HK-2 (cell line): ENCODE data around the gene PLK5.
A peak's percentile ranks its signal among the peaks of the same experiment; 100 is the strongest.
"Not testable (repeated sequence)": the region's sequence is repeated elsewhere in the genome, so short reads cannot be mapped to it uniquely, and the experiment has no call there.

Experiments used
- DNase-seq: peaks from one replicate; pipeline ENCODE4 v3.0.0-alpha.2; 2018; ENCODE audit not compliant: unreplicated experiment

The PLK5 gene

GRCh38 chr19:1507763-1508506, 15.9 kb upstream of the PLK5 start:
- DNase-seq, result peak; percentile 95

GRCh38 chr19:1508507-1508856, 15.4 kb upstream of the PLK5 start:
- no peak for DNase-seq

GRCh38 chr19:1509602-1510441, 14.1 kb upstream of the PLK5 start:
- DNase-seq, result no peak

- no peak for DNase-seq
Observed at GRCh38 chr19:1510442-1510806, 13.5 kb upstream of the PLK5 start.

GRCh38 chr19:1510807-1511206, 13.1 kb upstream of the PLK5 start:
- DNase-seq, result no peak

GRCh38 chr19:1511318-1512317, 12.3 kb upstream of the PLK5 start:
- DNase-seq, result no peak

- DNase-seq, result peak; percentile 75
Observed at GRCh38 chr19:1512671-1513498, 11.0 kb upstream of the PLK5 start, which contains the start of gene ADAMTSL5. Gene ADAMTSL5 (minus strand): TSS chr19:1513019. CDS start chr19:1510943, 2,076 bp downstream.

- peak; percentile 67 for DNase-seq
Observed at GRCh38 chr19:1513499-1514294, 10.2 kb upstream of the PLK5 start.

- DNase-seq, result no peak
Observed at GRCh38 chr19:1514295-1514661, 9.6 kb upstream of the PLK5 start.

- no peak for DNase-seq
Observed at GRCh38 chr19:1514986-1515721, 8.7 kb upstream of the PLK5 start.

- no peak for DNase-seq
Observed at GRCh38 chr19:1516395-1516753, 7.5 kb upstream of the PLK5 start.

GRCh38 chr19:1518471-1518870, 5.4 kb upstream of the PLK5 start:
- no peak for DNase-seq

GRCh38 chr19:1519802-1520201, 4.1 kb upstream of the PLK5 start:
- not testable (repeated sequence) for DNase-seq

- peak; percentile 44 for DNase-seq
Observed at GRCh38 chr19:1520203-1520780, 3.6 kb upstream of the PLK5 start.

GRCh38 chr19:1521636-1522035, 2.2 kb upstream of the PLK5 start:
- no peak for DNase-seq

GRCh38 chr19:1522061-1522460, 1.8 kb upstream of the PLK5 start:
- no peak for DNase-seq

GRCh38 chr19:1522838-1523237, 1.0 kb upstream of the PLK5 start:
- no peak for DNase-seq

- no peak for DNase-seq
Observed at GRCh38 chr19:1524287-1524971, 552 bp downstream of the PLK5 start.

GRCh38 chr19:1524972-1525325, 1.1 kb downstream of the PLK5 start:
- DNase-seq, result no peak
